ENCODE results near the gene PDXDC1. TPM values are rescaled to one million over a fixed set of nuclear protein-coding genes. Genes with fewer than 3 reads are reported as not detected.
A peak's percentile ranks its signal among the peaks of the same experiment; 100 is the strongest.
"Not testable (repeated sequence)": the region's sequence is repeated elsewhere in the genome, so short reads cannot be mapped to it uniquely, and the experiment has no call there.

Gene PDXDC1
- total RNA-seq, 1 experiment from 2014 or later: 94.3 TPM

DNA sequence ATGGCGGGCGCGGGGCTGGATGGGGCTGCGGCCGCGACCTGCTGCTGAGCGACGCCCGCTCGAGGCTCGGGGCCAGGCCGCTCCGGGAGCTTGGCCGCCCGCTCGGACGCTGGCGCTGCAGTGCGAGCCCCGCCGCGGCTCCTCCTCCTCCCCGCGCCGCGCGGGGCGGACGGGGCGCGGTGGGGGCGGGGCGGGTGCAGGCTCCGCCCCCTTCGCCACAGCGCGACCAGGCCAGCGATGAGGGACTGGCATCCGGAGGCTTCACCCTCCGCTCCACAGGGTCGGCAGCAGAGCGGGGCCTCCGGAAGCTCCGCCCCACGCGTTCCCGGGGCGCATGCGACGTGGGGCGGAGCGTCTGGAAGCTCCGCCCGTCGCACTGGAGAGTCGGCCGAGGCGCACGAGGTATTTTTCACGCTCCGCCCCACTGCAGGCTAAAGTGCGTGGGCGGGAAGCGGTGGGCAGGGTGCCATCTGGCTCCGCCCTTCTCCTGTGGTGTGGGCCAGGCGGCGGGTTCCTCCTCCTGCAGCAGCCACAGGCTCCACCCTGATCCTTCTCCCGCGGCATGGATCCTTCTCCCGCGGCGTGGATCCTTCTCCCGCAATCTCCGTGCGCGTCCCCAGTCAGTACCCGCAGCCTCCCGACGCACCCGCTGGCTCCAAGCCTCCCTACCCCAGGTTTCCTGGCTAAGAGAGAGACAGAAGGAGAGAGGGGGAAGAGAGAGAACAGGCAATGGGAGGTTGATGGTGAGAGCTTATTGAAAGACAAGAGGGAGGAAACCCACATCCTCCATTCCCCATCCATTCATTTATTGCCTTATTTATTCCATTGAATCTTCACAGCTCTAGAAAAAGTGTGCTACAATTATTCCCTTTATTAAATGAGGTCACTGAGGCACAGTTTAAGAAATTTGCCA lies 180.1 kb downstream of the PDXDC1 start:
- intact Hi-C loops (cut with micrococcal nuclease); POLR2A ChIA-PET; H3K9me2 ChIP-seq (ENCODE audit: insufficient read depth); H2AFZ ChIP-seq (ENCODE audit: low read depth, low read length, poor library complexity, severe bottlenecking); H4K20me1 ChIP-seq (ENCODE audit: insufficient read depth); H3K27me3 ChIP-seq (ENCODE audit: insufficient read depth, low read length); H3K4me1 ChIP-seq (ENCODE audit: control insufficient read depth in 1 of 2, insufficient read depth in 2 of 2, low read length in 2 of 2); H3K36me3 ChIP-seq (ENCODE audit: control insufficient read depth in 1 of 2, insufficient read depth in 2 of 2, low read length in 2 of 2); CTCF ChIA-PET; H3K9me3 ChIP-seq (ENCODE audit: control insufficient read depth in 1 of 2, insufficient read depth in 1 of 2, low read depth in 1 of 2, low read length in 2 of 2); RAD21 ChIA-PET (ENCODE audit: low non-redundant PET in 1 of 2, low total read pairs in 2 of 2, uncharacterized antibody in 2 of 2, unreplicated experiment in 2 of 2); H3K79me2 ChIP-seq (ENCODE audit: insufficient read depth, low read length): not testable (repeated sequence)
- DNase-seq (ENCODE audit: low read depth, low spot score) (peak; percentile 92), ATAC-seq (peak; percentile 96)
- BruUV-seq (replicated peaks): TSS peak; percentile 70
- TF ChIP-seq POLR2A (IDR thresholded peaks at IDR 0.05; ENCODE audit: borderline replicate concordance, extremely low read depth, insufficient read depth, insufficient read length) (peak; percentile 42), CBX3 (IDR thresholded peaks at IDR 0.05; ENCODE audit: low read depth) (0 out of 2 replicates have a peak, but pooled peaks have one; percentile 45), EGR1 (IDR thresholded peaks at IDR 0.05; ENCODE audit: low read depth) (peak; percentile 97), POLR2AphosphoS5 (IDR thresholded peaks at IDR 0.05; ENCODE audit: low read depth, low read length) (peak; percentile 86)
- TF ChIP-seq, protein P1, sequence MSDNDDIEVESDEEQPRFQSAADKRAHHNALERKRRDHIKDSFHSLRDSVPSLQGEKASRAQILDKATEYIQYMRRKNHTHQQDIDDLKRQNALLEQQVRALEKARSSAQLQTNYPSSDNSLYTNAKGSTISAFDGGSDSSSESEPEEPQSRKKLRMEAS (IDR thresholded peaks at IDR 0.05): peak; percentile 75
- peak overlapping the region; percentile 43 to 54 for H3K4me3 ChIP-seq (replicated peaks in 1 of 2; ENCODE audit: low read depth in 1 of 2, low read length in 2 of 2)
- peak overlapping the region; percentile 52; the same call in 1 of the 2 replicates for H3K9ac ChIP-seq (ENCODE audit: low read length)
- peak overlapping the region; percentile 62; the same call in 1 of the 2 replicates for H3K27ac ChIP-seq (ENCODE audit: low read depth, low read length)
- peak overlapping the region; percentile 67 for H3K4me2 ChIP-seq (ENCODE audit: low read length)

DNA sequence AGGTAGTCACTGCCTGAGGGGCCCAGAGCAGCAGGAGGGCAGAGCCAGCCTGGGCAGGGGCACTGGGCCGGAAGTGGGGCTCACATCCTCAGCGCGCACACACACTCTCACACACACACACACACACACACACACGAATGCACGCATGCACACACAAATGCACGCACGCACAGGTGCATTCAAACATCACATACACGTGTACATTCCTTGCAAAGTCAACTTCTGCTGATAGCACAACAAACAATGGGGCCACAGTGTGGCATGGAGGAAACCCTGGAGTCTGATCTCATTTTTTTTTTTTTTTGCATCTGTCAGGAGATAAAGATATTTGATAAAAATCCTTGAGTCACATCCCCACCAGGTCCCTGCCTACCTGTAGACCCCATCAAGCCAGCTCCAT lies 182.8 kb downstream of the PDXDC1 start:
- DNase-seq (ENCODE audit: low read depth, low spot score); H3K79me2 ChIP-seq (ENCODE audit: insufficient read depth, low read length); H3K4me2 ChIP-seq (ENCODE audit: low read length); H3K36me3 ChIP-seq (ENCODE audit: control insufficient read depth in 1 of 2, insufficient read depth in 2 of 2, low read length in 2 of 2); ATAC-seq; H3K4me3 ChIP-seq (replicated peaks in 1 of 2; ENCODE audit: low read depth in 1 of 2, low read length in 2 of 2); H3K27me3 ChIP-seq (ENCODE audit: insufficient read depth, low read length); intact Hi-C loops (cut with micrococcal nuclease); H2AFZ ChIP-seq (ENCODE audit: low read depth, low read length, poor library complexity, severe bottlenecking); POLR2A ChIA-PET; H3K9me3 ChIP-seq (ENCODE audit: control insufficient read depth in 1 of 2, insufficient read depth in 1 of 2, low read depth in 1 of 2, low read length in 2 of 2); H3K27ac ChIP-seq (ENCODE audit: low read depth, low read length); H3K9me2 ChIP-seq (ENCODE audit: insufficient read depth); H3K9ac ChIP-seq (ENCODE audit: low read length); H4K20me1 ChIP-seq (ENCODE audit: insufficient read depth); RAD21 ChIA-PET (ENCODE audit: low non-redundant PET in 1 of 2, low total read pairs in 2 of 2, uncharacterized antibody in 2 of 2, unreplicated experiment in 2 of 2); H3K4me1 ChIP-seq (ENCODE audit: control insufficient read depth in 1 of 2, insufficient read depth in 2 of 2, low read length in 2 of 2); CTCF ChIA-PET; BruUV-seq (replicated peaks): not testable (repeated sequence)

- H3K4me1 ChIP-seq (ENCODE audit: control insufficient read depth in 1 of 2, insufficient read depth in 2 of 2, low read length in 2 of 2); BruUV-seq (replicated peaks); H3K27me3 ChIP-seq (ENCODE audit: insufficient read depth, low read length); H2AFZ ChIP-seq (ENCODE audit: low read depth, low read length, poor library complexity, severe bottlenecking); POLR2A ChIA-PET; intact Hi-C loops (cut with micrococcal nuclease); H3K79me2 ChIP-seq (ENCODE audit: insufficient read depth, low read length); H3K9me2 ChIP-seq (ENCODE audit: insufficient read depth); H3K9me3 ChIP-seq (ENCODE audit: control insufficient read depth in 1 of 2, insufficient read depth in 1 of 2, low read depth in 1 of 2, low read length in 2 of 2); H3K36me3 ChIP-seq (ENCODE audit: control insufficient read depth in 1 of 2, insufficient read depth in 2 of 2, low read length in 2 of 2); H3K4me2 ChIP-seq (ENCODE audit: low read length); H4K20me1 ChIP-seq (ENCODE audit: insufficient read depth); ATAC-seq; RAD21 ChIA-PET (ENCODE audit: low non-redundant PET in 1 of 2, low total read pairs in 2 of 2, uncharacterized antibody in 2 of 2, unreplicated experiment in 2 of 2); H3K9ac ChIP-seq (ENCODE audit: low read length); DNase-seq (ENCODE audit: low read depth, low spot score); H3K27ac ChIP-seq (ENCODE audit: low read depth, low read length); H3K4me3 ChIP-seq (replicated peaks in 1 of 2; ENCODE audit: low read depth in 1 of 2, low read length in 2 of 2); CTCF ChIA-PET: not testable (repeated sequence)
These were observed 184.8 kb downstream of the PDXDC1 start for GRCh38 chr16:15159671-15160070.

GRCh38 chr16:15160571-15160970 lies 185.7 kb downstream of the PDXDC1 start:
- H2AFZ ChIP-seq (ENCODE audit: low read depth, low read length, poor library complexity, severe bottlenecking); intact Hi-C loops (cut with micrococcal nuclease); DNase-seq (ENCODE audit: low read depth, low spot score); H3K9me2 ChIP-seq (ENCODE audit: insufficient read depth); H3K79me2 ChIP-seq (ENCODE audit: insufficient read depth, low read length); BruUV-seq (replicated peaks); H3K9me3 ChIP-seq (ENCODE audit: control insufficient read depth in 1 of 2, insufficient read depth in 1 of 2, low read depth in 1 of 2, low read length in 2 of 2); ATAC-seq; H3K27ac ChIP-seq (ENCODE audit: low read depth, low read length); POLR2A ChIA-PET; H3K9ac ChIP-seq (ENCODE audit: low read length); H3K36me3 ChIP-seq (ENCODE audit: control insufficient read depth in 1 of 2, insufficient read depth in 2 of 2, low read length in 2 of 2); H3K27me3 ChIP-seq (ENCODE audit: insufficient read depth, low read length); H3K4me3 ChIP-seq (replicated peaks in 1 of 2; ENCODE audit: low read depth in 1 of 2, low read length in 2 of 2); RAD21 ChIA-PET (ENCODE audit: low non-redundant PET in 1 of 2, low total read pairs in 2 of 2, uncharacterized antibody in 2 of 2, unreplicated experiment in 2 of 2); H3K4me2 ChIP-seq (ENCODE audit: low read length); H4K20me1 ChIP-seq (ENCODE audit: insufficient read depth); H3K4me1 ChIP-seq (ENCODE audit: control insufficient read depth in 1 of 2, insufficient read depth in 2 of 2, low read length in 2 of 2); CTCF ChIA-PET: not testable (repeated sequence)
